OCI-LY1 (cell line): ENCODE results near the gene C2orf66.

ENCODE experiments used
- H2AFZ ChIP-seq: fragments of 200-600 bp; sonication (generic), shearing (Covaris generic); 2 replicates; pipeline ENCODE4 v1.6.0; 2014; ENCODE audit warnings: antibody characterized with exemption, mild to moderate bottlenecking, low read length
- H3F3A ChIP-seq: fragments of 200-600 bp; sonication (generic), shearing (Covaris generic); 2 replicates; pipeline ENCODE4 v1.6.0; 2014; ENCODE audit warnings: mild to moderate bottlenecking, antibody characterized with exemption, low read length, moderate library complexity; ENCODE audit not compliant: insufficient read depth
- H3K27ac ChIP-seq: fragments of 200-600 bp; sonication (generic); 2 replicates; pipeline ENCODE4 v1.5.1; 2014; ENCODE audit warnings: low read length, mixed run types, mild to moderate bottlenecking, low read depth; ENCODE audit not compliant: poor library complexity, severe bottlenecking
- H3K27me3 ChIP-seq: fragments of 200-600 bp; sonication (generic); 2 replicates; pipeline ENCODE4 v1.6.0; 2014; ENCODE audit warnings: antibody characterized with exemption, mild to moderate bottlenecking, low read length, moderate library complexity; ENCODE audit not compliant: insufficient read depth
- H3K36me3 ChIP-seq: fragments of 200-600 bp; sonication (generic); 2 replicates; pipeline ENCODE4 v1.6.1; 2014; ENCODE audit warnings: mild to moderate bottlenecking, antibody characterized with exemption, low read length, moderate library complexity, mixed read lengths; ENCODE audit not compliant: insufficient read depth
- H3K4me1 ChIP-seq: fragments of 200-600 bp; sonication (generic); 2 replicates; pipeline ENCODE4 v1.5.1; 2014; ENCODE audit warnings: mild to moderate bottlenecking, low read length, moderate library complexity; ENCODE audit not compliant: insufficient read depth, severe bottlenecking
- H3K4me2 ChIP-seq: fragments of 200-600 bp; sonication (generic), shearing (Covaris generic); 2 replicates; pipeline ENCODE4 v1.6.1; 2014; ENCODE audit warnings: low read length
- H3K4me3 ChIP-seq: fragments of 200-600 bp; sonication (generic); 2 replicates; pipeline ENCODE4 v1.5.1; 2014; ENCODE audit warnings: low read length, low read depth, mild to moderate bottlenecking, mixed read lengths; ENCODE audit not compliant: poor library complexity, severe bottlenecking
- H3K79me2 ChIP-seq: fragments of 200-600 bp; shearing (Covaris generic); 2 replicates; pipeline ENCODE4 v1.6.1; 2016; ENCODE audit warnings: mixed run types, low read length, mixed read lengths; ENCODE audit not compliant: insufficient read depth
- H3K9ac ChIP-seq: fragments of 200-600 bp; sonication (generic), shearing (Covaris generic); 2 replicates; pipeline ENCODE4 v1.6.1; 2014; ENCODE audit warnings: mild to moderate bottlenecking, low read length, mixed read lengths
- H3K9me2 ChIP-seq: fragments of 200-600 bp; sonication (generic), shearing (Covaris generic); 2 replicates; pipeline ENCODE4 v1.6.1; 2014; ENCODE audit warnings: low read depth, mild to moderate bottlenecking, low read length, mixed read lengths
- H3K9me3 ChIP-seq: fragments of 200-600 bp; shearing (Covaris generic); 2 replicates; pipeline ENCODE4 v1.6.1; 2014; ENCODE audit warnings: low read length, mixed read lengths
- H4K20me1 ChIP-seq: fragments of 200-600 bp; sonication (generic), shearing (Covaris generic); 2 replicates; pipeline ENCODE4 v1.6.0; 2016; ENCODE audit warnings: mild to moderate bottlenecking, low read length; ENCODE audit not compliant: insufficient read depth
- CTCF ChIP-seq: fragments of 200-600 bp; sonication (generic), shearing (Covaris generic); IDR thresholded peaks from 2 replicates; pipeline ENCODE4 v1.5.1; 2017; ENCODE audit warnings: mild to moderate bottlenecking, antibody characterized with exemption, low read length, moderate library complexity, mixed read lengths
- EZH2 ChIP-seq: fragments of 200-600 bp; sonication (generic), shearing (Covaris generic); IDR thresholded peaks from 2 replicates; pipeline ENCODE4 v1.8.0; 2017; ENCODE audit warnings: borderline replicate concordance, mixed run types, mild to moderate bottlenecking, antibody characterized with exemption, low read length, moderate library complexity, mixed read lengths

Gene C2orf66

GRCh38 chr2:196845371-196845770 is 36.2 kb upstream of the C2orf66 start:
- Histone ChIP-seq H2AFZ (no peak overlapping the region), H3K9ac (no peak overlapping the region), H3K36me3 (peaks cover 7% of the 10 kb centered on the region; the same call in 1 of the 2 replicates), H3K4me2 (no peak overlapping the region), H3K9me2 (no peaks in the 10 kb centered on the region), H3F3A (no peaks in the 10 kb centered on the region), H3K9me3 (no peaks in the 10 kb centered on the region), H3K79me2 (no peaks in the 10 kb centered on the region), H3K4me1 (no peaks in the 10 kb centered on the region), H3K4me3 (no peak overlapping the region), H3K27me3 (no peaks in the 10 kb centered on the region), H4K20me1 (no peaks in the 10 kb centered on the region), H3K27ac (no peak overlapping the region)
- TF ChIP-seq EZH2: no peak
- no peak for TF ChIP-seq CTCF

- Histone ChIP-seq H3K27me3 (no peaks in the 10 kb centered on the region), H3F3A (no peaks in the 10 kb centered on the region), H4K20me1 (no peaks in the 10 kb centered on the region), H3K9me2 (no peaks in the 10 kb centered on the region), H3K9ac (no peak overlapping the region), H3K4me3 (no peak overlapping the region), H3K9me3 (no peaks in the 10 kb centered on the region), H3K27ac (no peak overlapping the region), H3K79me2 (no peaks in the 10 kb centered on the region), H3K4me1 (no peaks in the 10 kb centered on the region), H3K4me2 (no peak overlapping the region), H2AFZ (no peak overlapping the region), H3K36me3 (peaks cover 7% of the 10 kb centered on the region; the same call in 1 of the 2 replicates)
- TF ChIP-seq EZH2 (no peak), CTCF (no peak)
Measured at GRCh38 chr2:196840171-196840570, 31.0 kb upstream of the C2orf66 start.

GRCh38 chr2:196839574-196839973 is 30.4 kb upstream of the C2orf66 start:
- Histone ChIP-seq H3F3A (no peaks in the 10 kb centered on the region), H3K27me3 (no peaks in the 10 kb centered on the region), H3K9me2 (no peaks in the 10 kb centered on the region), H3K9me3 (no peaks in the 10 kb centered on the region), H4K20me1 (no peaks in the 10 kb centered on the region), H3K9ac (no peak overlapping the region), H3K4me2 (no peak overlapping the region), H2AFZ (no peak overlapping the region), H3K4me1 (no peaks in the 10 kb centered on the region), H3K79me2 (no peaks in the 10 kb centered on the region), H3K27ac (no peak overlapping the region), H3K36me3 (peaks cover 7% of the 10 kb centered on the region; the same call in 1 of the 2 replicates), H3K4me3 (no peak overlapping the region)
- TF ChIP-seq CTCF (no peak), EZH2 (no peak)
